A549 (cell line): Measurements from ENCODE around the gene RGS5. TPM values are rescaled to one million over a fixed set of nuclear protein-coding genes. Genes with fewer than 3 reads are reported as not detected.

Experiments
- ATAC-seq, 2 experiments: fragments of 200-7000 bp in 1 of 2; fragments of >200 bp in 1 of 2; cut with Nextera tagmentation in 1 of 2; cut with Tn5 transposase in 1 of 2; 3 replicates each; pipeline versions ENCODE4 v1.8.0 to v1.9.1; 2018 to 2020; ENCODE audit warnings: mild to moderate bottlenecking in 1 of 2, moderate library complexity in 1 of 2
- CTCF ChIA-PET: fragments of 300-600 bp; sonication (Branson Sonifier 250); formaldehyde crosslinking; extraction: SDS; loops from one replicate; lab custom pipeline; 2021; ENCODE audit warnings: antibody characterized with exemption, inconsistent platforms; lab: Yijun Ruan, JAX
- POLR2A ChIA-PET: fragments of 350-600 bp; formaldehyde crosslinking; extraction: SDS; loops from one replicate; lab custom pipeline; 2021; ENCODE audit warnings: antibody characterized with exemption, inconsistent platforms; lab: Yijun Ruan, JAX
- DNase-seq, 2 experiments: peaks; one replicate each; pipeline versions ENCODE4 v3.0.0 to v3.0.0-alpha.2; 2011 to 2016; ENCODE audit warnings: low read depth in 1 of 2, low spot score in 1 of 2
- FAIRE-seq: peaks from 2 replicates; lab custom pipeline; 2011; peaks lifted over from hg19 to GRCh38; lab: Jason Lieb, UNC
- H3K27ac ChIP-seq, 2 experiments: fragments of >200 bp; sonication (Bioruptor Twin); formaldehyde crosslinking; 3 replicates each; pipeline ENCODE4 v1.5.1; 2016 to 2017
- H3K4me1 ChIP-seq: fragments of >200 bp; sonication (Bioruptor Twin); formaldehyde crosslinking; 3 replicates; pipeline ENCODE4 v1.6.1; 2016
- H3K4me2 ChIP-seq: fragments of >200 bp; sonication (Bioruptor Twin); formaldehyde crosslinking; 3 replicates; pipeline ENCODE4 v1.6.1; 2016
- H3K4me3 ChIP-seq: fragments of >200 bp; sonication (Bioruptor Twin); formaldehyde crosslinking; 3 replicates; pipeline ENCODE4 v1.5.1; 2016
- H3K9me3 ChIP-seq: fragments of >200 bp; sonication (Bioruptor Twin); formaldehyde crosslinking; 3 replicates; pipeline ENCODE4 v1.6.1; 2016
- BHLHE40 ChIP-seq: IDR thresholded peaks from 2 replicates; pipeline ENCODE4 v1.6.1; 2012; ENCODE audit warnings: low read depth, low read length, inconsistent platforms
- CEBPB ChIP-seq, 2 experiments: fragments of >200 bp in 1 of 2; sonication (Bioruptor Twin) in 1 of 2; formaldehyde crosslinking in 1 of 2; IDR thresholded peaks; 2 replicates each; pipeline ENCODE4 v1.6.1; 2012 to 2016
- CHD4 ChIP-seq: fragments of 200-600 bp; sonication (generic); IDR thresholded peaks from 2 replicates; pipeline ENCODE4 v1.6.1; 2016; ENCODE audit warnings: antibody characterized with exemption, mild to moderate bottlenecking, borderline replicate concordance
- E2F6 ChIP-seq: IDR thresholded peaks from 2 replicates; pipeline ENCODE4 v1.6.1; 2012; ENCODE audit warnings: low read depth, borderline replicate concordance
- EP300 ChIP-seq, 2 experiments: fragments of >200 bp; sonication (Bioruptor Twin); formaldehyde crosslinking; IDR thresholded peaks; 2 replicates in 1 of 2; 3 replicates in 1 of 2; pipeline ENCODE4 v1.6.1; 2016 to 2017
- FOSB ChIP-seq: fragments of 250-450 bp; sonication (Bioruptor Pico); IDR thresholded peaks from 2 replicates; pipeline ENCODE4 v1.5.0; 2020; ENCODE audit warnings: mild to moderate bottlenecking, moderate library complexity
- FOSL2 ChIP-seq, 2 experiments: fragments of 450-650 bp in 1 of 2; fragments of >200 bp in 1 of 2; sonication (Bioruptor Twin) in 1 of 2; formaldehyde crosslinking; IDR thresholded peaks; 2 replicates each; pipeline versions ENCODE4 v1.5.0 to v1.6.1; 2016 to 2020; ENCODE audit warnings: mild to moderate bottlenecking in 1 of 2, moderate library complexity in 1 of 2
- GATA3 ChIP-seq: IDR thresholded peaks from 2 replicates; pipeline ENCODE4 v1.6.1; 2012; ENCODE audit warnings: borderline replicate concordance
- HES2 ChIP-seq: fragments of >200 bp; sonication (Bioruptor Twin); formaldehyde crosslinking; IDR thresholded peaks from 2 replicates; pipeline ENCODE4 v1.6.1; 2016
- HOXB5 ChIP-seq: fragments of 250-450 bp; sonication (Bioruptor Pico); IDR thresholded peaks from 2 replicates; pipeline ENCODE4 v1.5.0; 2020; ENCODE audit warnings: mild to moderate bottlenecking, moderate library complexity
- KDM1A ChIP-seq: fragments of 200-600 bp; sonication (generic); IDR thresholded peaks from 2 replicates; pipeline ENCODE4 v1.6.1; 2016; ENCODE audit warnings: low read depth, mild to moderate bottlenecking
- MAZ ChIP-seq: fragments of 150-350 bp; IDR thresholded peaks from 2 replicates; pipeline ENCODE4 v1.6.1; 2014; ENCODE audit warnings: antibody characterized with exemption, low read depth, low read length, borderline replicate concordance
- MYC ChIP-seq: IDR thresholded peaks from 2 replicates; pipeline ENCODE4 v1.6.1; 2012; ENCODE audit warnings: mild to moderate bottlenecking, inconsistent platforms, low read length, improper control_type of control experiment, borderline replicate concordance
- NFE2L2 ChIP-seq: fragments of 150-350 bp; conservative IDR thresholded peaks from 2 replicates; pipeline ENCODE4 v1.6.1; 2014; ENCODE audit warnings: low read length
- NPAS2 ChIP-seq: fragments of 250-450 bp; sonication (Bioruptor Pico); IDR thresholded peaks from 2 replicates; pipeline ENCODE4 v1.8.0; 2022; ENCODE audit warnings: mild to moderate bottlenecking, moderate library complexity, borderline replicate concordance
- PBX3 ChIP-seq: IDR thresholded peaks from 2 replicates; pipeline ENCODE4 v1.6.1; 2012
- PHF8 ChIP-seq: fragments of 200-600 bp; sonication (generic); IDR thresholded peaks from 2 replicates; pipeline ENCODE4 v1.6.1; 2016; ENCODE audit warnings: low read depth, mild to moderate bottlenecking, antibody characterized with exemption, moderate library complexity, borderline replicate concordance
- POLR2AphosphoS2 ChIP-seq: conservative IDR thresholded peaks from 2 replicates; pipeline ENCODE4 v1.6.1; 2012; ENCODE audit warnings: low read length, improper control_type of control experiment, inconsistent platforms
- RARB ChIP-seq: fragments of 250-450 bp; sonication (Bioruptor Pico); IDR thresholded peaks from 2 replicates; pipeline ENCODE4 v1.8.0; 2021; ENCODE audit warnings: mild to moderate bottlenecking, moderate library complexity
- RCOR1 ChIP-seq: fragments of 150-350 bp; IDR thresholded peaks from 2 replicates; pipeline ENCODE4 v1.6.1; 2014; ENCODE audit warnings: antibody characterized with exemption, low read length, low read depth
- RFX5 ChIP-seq: fragments of 450-650 bp; IDR thresholded peaks from 2 replicates; pipeline ENCODE4 v1.7.1; 2014; ENCODE audit warnings: antibody characterized with exemption, mild to moderate bottlenecking, moderate library complexity
- SMC3 ChIP-seq: fragments of >200 bp; sonication (Bioruptor Twin); formaldehyde crosslinking; IDR thresholded peaks from 3 replicates; pipeline ENCODE4 v1.6.1; 2018; ENCODE audit warnings: inconsistent platforms
- ZFP36 ChIP-seq: fragments of 450-650 bp; IDR thresholded peaks from 2 replicates; pipeline ENCODE4 v1.6.1; 2014; ENCODE audit warnings: borderline replicate concordance; ENCODE audit not compliant: partially characterized antibody
- ZNF302 ChIP-seq: fragments of 250-450 bp; sonication (Bioruptor Pico); IDR thresholded peaks from 2 replicates; pipeline ENCODE4 v1.9.0; 2021; ENCODE audit warnings: inconsistent platforms, mild to moderate bottlenecking, moderate library complexity
- ZSCAN20 ChIP-seq: fragments of 250-450 bp; sonication (Bioruptor Pico); IDR thresholded peaks from 2 replicates; pipeline ENCODE4 v1.8.0; 2022; ENCODE audit warnings: mild to moderate bottlenecking, moderate library complexity
- WGBS: methylation state at CpG from one replicate; pipeline ENCODE4 v1.1.6; 2017; ENCODE audit errors: missing lambda C conversion rate; 5-methylcytosine and 5-hydroxymethylcytosine counted together
- polyA plus RNA-seq, 4 experiments: library from polyadenylated mRNA; depleted of rRNA in 3 of 4; stranded (reverse); fragments of >200 nt; fragmentation: RNase III in 1 of 4; extraction: RNeasy Plus Mini Kit Qiagen cat#74134 plus additional on column Dnase treatment in 1 of 4; gene quantifications; 2 replicates in 3 of 4; 3 replicates in 1 of 4; pipeline ENCODE4 v1.2.3, GENCODE V29; 2011 to 2017
- TF ChIP-seq, protein P1 (sequence below): fragments of 200-600 bp; sonication (generic); IDR thresholded peaks from 2 replicates; pipeline ENCODE4 v1.6.1; 2016; ENCODE audit warnings: antibody characterized with exemption, mild to moderate bottlenecking, moderate library complexity
- TF ChIP-seq, protein P2 (sequence below): fragments of >200 bp; sonication (Bioruptor Twin); formaldehyde crosslinking; IDR thresholded peaks from 3 replicates; pipeline ENCODE4 v1.6.1; 2016
- TF ChIP-seq, protein P3 (sequence below): fragments of 450-650 bp; IDR thresholded peaks from 2 replicates; pipeline ENCODE4 v1.6.1; 2014; ENCODE audit warnings: antibody characterized with exemption
- TF ChIP-seq, protein P4 (sequence below): fragments of 150-350 bp; IDR thresholded peaks from 2 replicates; pipeline ENCODE4 v1.6.1; 2014; ENCODE audit warnings: low read depth, mild to moderate bottlenecking, low read length

Gene RGS5
- polyA plus RNA-seq, 2 of the 4 experiments (the other 2 are of a cell fraction): 2.2 to 6.5 TPM

GRCh38 chr1:163148911-163149310, 53.8 kb downstream of the RGS5 start:
- no peak for FAIRE-seq
- CTCF ChIA-PET: interaction anchor here (0.7 to 1.3 kb wide), 2 partner anchors 9 to 77 kb away, joined by 3 read pairs; no protein-coding TSS in a partner anchor
- TF ChIP-seq POLR2AphosphoS2: no peak
- TF ChIP-seq NPAS2 (CRISPR knock-in tag): no peak
- no peak for TF ChIP-seq ZFP36
- TF ChIP-seq PHF8: no peak
- TF ChIP-seq RARB (CRISPR knock-in tag): no peak
- TF ChIP-seq PBX3: no peak
- TF ChIP-seq GATA3: no peak
- TF ChIP-seq, protein P1, sequence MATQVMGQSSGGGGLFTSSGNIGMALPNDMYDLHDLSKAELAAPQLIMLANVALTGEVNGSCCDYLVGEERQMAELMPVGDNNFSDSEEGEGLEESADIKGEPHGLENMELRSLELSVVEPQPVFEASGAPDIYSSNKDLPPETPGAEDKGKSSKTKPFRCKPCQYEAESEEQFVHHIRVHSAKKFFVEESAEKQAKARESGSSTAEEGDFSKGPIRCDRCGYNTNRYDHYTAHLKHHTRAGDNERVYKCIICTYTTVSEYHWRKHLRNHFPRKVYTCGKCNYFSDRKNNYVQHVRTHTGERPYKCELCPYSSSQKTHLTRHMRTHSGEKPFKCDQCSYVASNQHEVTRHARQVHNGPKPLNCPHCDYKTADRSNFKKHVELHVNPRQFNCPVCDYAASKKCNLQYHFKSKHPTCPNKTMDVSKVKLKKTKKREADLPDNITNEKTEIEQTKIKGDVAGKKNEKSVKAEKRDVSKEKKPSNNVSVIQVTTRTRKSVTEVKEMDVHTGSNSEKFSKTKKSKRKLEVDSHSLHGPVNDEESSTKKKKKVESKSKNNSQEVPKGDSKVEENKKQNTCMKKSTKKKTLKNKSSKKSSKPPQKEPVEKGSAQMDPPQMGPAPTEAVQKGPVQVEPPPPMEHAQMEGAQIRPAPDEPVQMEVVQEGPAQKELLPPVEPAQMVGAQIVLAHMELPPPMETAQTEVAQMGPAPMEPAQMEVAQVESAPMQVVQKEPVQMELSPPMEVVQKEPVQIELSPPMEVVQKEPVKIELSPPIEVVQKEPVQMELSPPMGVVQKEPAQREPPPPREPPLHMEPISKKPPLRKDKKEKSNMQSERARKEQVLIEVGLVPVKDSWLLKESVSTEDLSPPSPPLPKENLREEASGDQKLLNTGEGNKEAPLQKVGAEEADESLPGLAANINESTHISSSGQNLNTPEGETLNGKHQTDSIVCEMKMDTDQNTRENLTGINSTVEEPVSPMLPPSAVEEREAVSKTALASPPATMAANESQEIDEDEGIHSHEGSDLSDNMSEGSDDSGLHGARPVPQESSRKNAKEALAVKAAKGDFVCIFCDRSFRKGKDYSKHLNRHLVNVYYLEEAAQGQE: no peak
- TF ChIP-seq, protein P2, sequence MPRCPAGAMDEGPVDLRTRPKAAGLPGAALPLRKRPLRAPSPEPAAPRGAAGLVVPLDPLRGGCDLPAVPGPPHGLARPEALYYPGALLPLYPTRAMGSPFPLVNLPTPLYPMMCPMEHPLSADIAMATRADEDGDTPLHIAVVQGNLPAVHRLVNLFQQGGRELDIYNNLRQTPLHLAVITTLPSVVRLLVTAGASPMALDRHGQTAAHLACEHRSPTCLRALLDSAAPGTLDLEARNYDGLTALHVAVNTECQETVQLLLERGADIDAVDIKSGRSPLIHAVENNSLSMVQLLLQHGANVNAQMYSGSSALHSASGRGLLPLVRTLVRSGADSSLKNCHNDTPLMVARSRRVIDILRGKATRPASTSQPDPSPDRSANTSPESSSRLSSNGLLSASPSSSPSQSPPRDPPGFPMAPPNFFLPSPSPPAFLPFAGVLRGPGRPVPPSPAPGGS: no peak
- TF ChIP-seq E2F6: no peak
- TF ChIP-seq RCOR1: no peak
- TF ChIP-seq RFX5: no peak
- no peak for TF ChIP-seq FOSL2 (IDR thresholded peaks at IDR 0.05)
- no peak for TF ChIP-seq FOSL2 (CRISPR knock-in tag; IDR thresholded peaks at IDR 0.05)
- no peak for TF ChIP-seq SMC3
- TF ChIP-seq ZNF302 (CRISPR knock-in tag): no peak
- TF ChIP-seq BHLHE40: no peak
- no peak for TF ChIP-seq EP300 (IDR thresholded peaks at IDR 0.05)
- TF ChIP-seq FOSB (CRISPR knock-in tag): no peak
- no peak for TF ChIP-seq MAZ

GRCh38 chr1:163147019-163147418, 55.7 kb downstream of the RGS5 start:
- Histone ChIP-seq H3K27ac (no peak overlapping the region), H3K4me3 (no peak overlapping the region), H3K4me2 (no peak overlapping the region), H3K9me3 (no peaks in the 10 kb centered on the region), H3K4me1 (no peaks in the 10 kb centered on the region)
- DNase-seq (no peak), ATAC-seq (no peak), FAIRE-seq (no peak)
- WGBS: 61% methylated on average over 3 of the region's 3 CpGs
- ChIA-PET CTCF (interaction anchor here (1.0 to 1.8 kb wide), 3 partner anchors 15 to 75 kb away, joined by 3 to 6 read pairs (median 4); no protein-coding TSS in a partner anchor), POLR2A (no interaction called here)
- TF ChIP-seq HOXB5 (CRISPR knock-in tag) (no peak), NFE2L2 (no peak), BHLHE40 (no peak), MYC (no peak), PHF8 (no peak), HES2 (no peak), CEBPB (IDR thresholded peaks at IDR 0.05) (no peak), ZSCAN20 (CRISPR knock-in tag) (no peak), RFX5 (no peak), ZFP36 (no peak), CHD4 (no peak), KDM1A (no peak)
- TF ChIP-seq, protein P3, sequence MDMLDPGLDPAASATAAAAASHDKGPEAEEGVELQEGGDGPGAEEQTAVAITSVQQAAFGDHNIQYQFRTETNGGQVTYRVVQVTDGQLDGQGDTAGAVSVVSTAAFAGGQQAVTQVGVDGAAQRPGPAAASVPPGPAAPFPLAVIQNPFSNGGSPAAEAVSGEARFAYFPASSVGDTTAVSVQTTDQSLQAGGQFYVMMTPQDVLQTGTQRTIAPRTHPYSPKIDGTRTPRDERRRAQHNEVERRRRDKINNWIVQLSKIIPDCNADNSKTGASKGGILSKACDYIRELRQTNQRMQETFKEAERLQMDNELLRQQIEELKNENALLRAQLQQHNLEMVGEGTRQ: no peak
- TF ChIP-seq, protein P4, sequence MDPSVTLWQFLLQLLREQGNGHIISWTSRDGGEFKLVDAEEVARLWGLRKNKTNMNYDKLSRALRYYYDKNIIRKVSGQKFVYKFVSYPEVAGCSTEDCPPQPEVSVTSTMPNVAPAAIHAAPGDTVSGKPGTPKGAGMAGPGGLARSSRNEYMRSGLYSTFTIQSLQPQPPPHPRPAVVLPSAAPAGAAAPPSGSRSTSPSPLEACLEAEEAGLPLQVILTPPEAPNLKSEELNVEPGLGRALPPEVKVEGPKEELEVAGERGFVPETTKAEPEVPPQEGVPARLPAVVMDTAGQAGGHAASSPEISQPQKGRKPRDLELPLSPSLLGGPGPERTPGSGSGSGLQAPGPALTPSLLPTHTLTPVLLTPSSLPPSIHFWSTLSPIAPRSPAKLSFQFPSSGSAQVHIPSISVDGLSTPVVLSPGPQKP: no peak

More at GRCh38 chr1:163148911-163149310, 53.8 kb downstream of the RGS5 start:
- no peak overlapping the region for H3K27ac ChIP-seq
- no peak for DNase-seq
- H3K9me3 ChIP-seq: no peaks in the 10 kb centered on the region
- no peak for ATAC-seq
- H3K4me1 ChIP-seq: no peaks in the 10 kb centered on the region
- H3K4me2 ChIP-seq: no peak overlapping the region
- 22% methylated on average over 2 of the region's 2 CpGs for WGBS
- H3K4me3 ChIP-seq: no peak overlapping the region
- POLR2A ChIA-PET: no interaction called here
